Fibroblast of mammary gland (primary cell): ENCODE measurements around the gene SRGAP1.

ENCODE experiments used
- DNase-seq: peaks from one replicate; pipeline ENCODE4 v3.0.0-alpha.2; 2010; ENCODE audit warnings: low read depth
- H3K4me3 ChIP-seq: 2 replicates; pipeline ENCODE4 v1.5.1; 2011; ENCODE audit warnings: low read depth, mild to moderate bottlenecking, low read length, moderate library complexity; ENCODE audit not compliant: control insufficient read depth
- TF ChIP-seq, protein P1 (sequence below): conservative IDR thresholded peaks from 2 replicates; pipeline ENCODE4 v1.5.1; 2011; ENCODE audit warnings: low read depth, low read length, inconsistent platforms; ENCODE audit not compliant: control insufficient read depth, insufficient read depth

Gene SRGAP1

DNA sequence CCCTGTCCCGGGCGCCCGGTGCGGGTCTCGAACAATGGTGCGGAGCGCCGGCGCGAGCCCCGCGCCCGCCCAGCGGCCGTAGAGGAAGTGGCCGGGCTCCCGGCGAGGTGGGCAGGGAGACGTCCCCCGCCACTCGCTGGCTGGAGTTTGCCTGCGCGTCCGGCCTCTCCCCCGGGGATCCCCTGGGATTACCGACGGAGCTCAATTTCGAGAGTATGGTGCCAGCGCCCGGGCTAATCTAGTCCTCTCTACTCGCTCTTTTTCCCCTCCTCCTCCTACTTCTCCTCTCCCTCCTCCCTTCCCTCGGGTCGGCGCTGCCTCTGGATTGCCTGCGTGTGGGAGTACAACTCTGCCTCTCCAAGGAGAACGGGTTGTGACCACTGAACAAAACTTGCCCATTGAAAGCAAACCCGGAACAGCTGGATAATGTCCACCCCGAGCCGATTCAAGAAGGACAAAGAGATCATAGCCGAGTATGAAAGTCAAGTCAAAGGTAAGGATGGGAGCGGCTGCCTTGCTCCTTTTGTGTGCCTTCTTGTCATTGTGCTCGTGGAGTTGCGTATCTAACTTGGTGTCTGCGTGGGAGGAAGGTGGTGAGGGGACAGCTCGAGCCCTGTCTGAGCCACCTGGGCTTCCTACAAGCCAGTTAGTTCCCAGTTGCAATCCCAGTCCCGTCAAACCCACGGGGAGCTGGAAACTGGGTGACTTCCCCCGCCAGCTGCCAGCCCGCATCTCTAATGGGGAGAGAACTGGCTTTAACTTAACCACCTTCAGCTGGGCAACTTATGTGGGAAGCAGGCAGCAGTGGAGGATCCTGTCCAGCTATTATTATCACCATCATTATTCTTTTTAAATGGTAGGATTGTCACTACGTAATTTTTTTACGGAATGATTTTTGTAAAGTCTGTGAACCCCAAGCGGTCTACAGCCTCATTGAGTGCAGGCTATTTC lies at the start of gene SRGAP1:
Gene SRGAP1, plus strand, starts transcription at position 310 of the 951 bp plus-strand sequence. Its CDS starts 117 bp downstream, at position 427.
- TF ChIP-seq, protein P1, sequence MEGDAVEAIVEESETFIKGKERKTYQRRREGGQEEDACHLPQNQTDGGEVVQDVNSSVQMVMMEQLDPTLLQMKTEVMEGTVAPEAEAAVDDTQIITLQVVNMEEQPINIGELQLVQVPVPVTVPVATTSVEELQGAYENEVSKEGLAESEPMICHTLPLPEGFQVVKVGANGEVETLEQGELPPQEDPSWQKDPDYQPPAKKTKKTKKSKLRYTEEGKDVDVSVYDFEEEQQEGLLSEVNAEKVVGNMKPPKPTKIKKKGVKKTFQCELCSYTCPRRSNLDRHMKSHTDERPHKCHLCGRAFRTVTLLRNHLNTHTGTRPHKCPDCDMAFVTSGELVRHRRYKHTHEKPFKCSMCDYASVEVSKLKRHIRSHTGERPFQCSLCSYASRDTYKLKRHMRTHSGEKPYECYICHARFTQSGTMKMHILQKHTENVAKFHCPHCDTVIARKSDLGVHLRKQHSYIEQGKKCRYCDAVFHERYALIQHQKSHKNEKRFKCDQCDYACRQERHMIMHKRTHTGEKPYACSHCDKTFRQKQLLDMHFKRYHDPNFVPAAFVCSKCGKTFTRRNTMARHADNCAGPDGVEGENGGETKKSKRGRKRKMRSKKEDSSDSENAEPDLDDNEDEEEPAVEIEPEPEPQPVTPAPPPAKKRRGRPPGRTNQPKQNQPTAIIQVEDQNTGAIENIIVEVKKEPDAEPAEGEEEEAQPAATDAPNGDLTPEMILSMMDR: peak; percentile 7
- H3K4me3 ChIP-seq: peak within 1 kb of the TSS; percentile 99
- DNase-seq: peak; percentile 74

GRCh38 chr12:63795032-63795687 lies 49.3 kb upstream of the SRGAP1 start:
- TF ChIP-seq, protein P1: no peak
- no peak for DNase-seq

GRCh38 chr12:63795944-63796343 lies 48.6 kb upstream of the SRGAP1 start:
- TF ChIP-seq, protein P1: no peak
- no peak for DNase-seq
- no peak overlapping the region for H3K4me3 ChIP-seq

More at GRCh38 chr12:63795032-63795687, 49.3 kb upstream of the SRGAP1 start:
- no peak overlapping the region for H3K4me3 ChIP-seq

GRCh38 chr12:63802012-63802608 lies 42.4 kb upstream of the SRGAP1 start:
- DNase-seq: peak; percentile 38
- no peak overlapping the region for H3K4me3 ChIP-seq
- TF ChIP-seq, protein P1: peak; percentile 56

DNA sequence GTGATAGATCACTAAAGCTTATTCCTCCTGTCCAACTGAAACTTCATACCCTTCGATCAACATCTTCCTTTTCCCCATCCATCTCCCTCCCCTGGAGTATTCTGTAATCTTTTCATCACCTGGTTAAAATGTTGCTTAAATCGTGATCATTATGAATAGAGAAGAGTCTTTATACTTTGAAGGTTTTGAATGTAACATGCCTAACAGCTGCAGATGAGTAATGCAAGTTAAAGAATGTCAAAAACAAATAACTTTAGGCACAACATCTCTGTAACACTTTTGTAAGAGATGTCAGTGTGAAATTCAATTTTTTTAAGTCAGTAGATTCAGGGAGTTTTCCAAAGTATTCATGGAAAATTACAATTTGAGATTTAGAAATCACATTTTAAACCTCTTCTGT lies 39.8 kb upstream of the SRGAP1 start:
- DNase-seq: peak; percentile 6
- H3K4me3 ChIP-seq: no peak overlapping the region
- TF ChIP-seq, protein P1: no peak
